ENCODE measurements around the gene TMBIM1. TPM values are rescaled to one million over a fixed set of nuclear protein-coding genes. Genes with fewer than 3 reads are reported as not detected.
A peak's percentile ranks its signal among the peaks of the same experiment; 100 is the strongest.

TMBIM1 gene
- total RNA-seq, 1 donor, result 185 TPM

- TF ChIP-seq CTCF (IDR thresholded peaks at IDR 0.05; ENCODE audit: insufficient read depth, low read length), result no peak
- no peak overlapping the region for H3K4me3 ChIP-seq (ENCODE audit: low read depth, low read length)
Observed at GRCh38 chr2:218307415-218308090, 15.2 kb upstream of the TMBIM1 start.

GRCh38 chr2:218306184-218306920 lies 14.0 kb upstream of the TMBIM1 start:
- no peak for TF ChIP-seq CTCF (IDR thresholded peaks at IDR 0.05; ENCODE audit: insufficient read depth, low read length)

More at GRCh38 chr2:218307415-218308090, 15.2 kb upstream of the TMBIM1 start:
- DNase-seq (ENCODE audit: low read depth), result no peak

GRCh38 chr2:218305383-218305782 lies 13.1 kb upstream of the TMBIM1 start:
- no peak for TF ChIP-seq CTCF (IDR thresholded peaks at IDR 0.05; ENCODE audit: insufficient read depth, low read length)

More at GRCh38 chr2:218306184-218306920, 14.0 kb upstream of the TMBIM1 start:
- no peak overlapping the region for H3K4me3 ChIP-seq (ENCODE audit: low read depth, low read length)
- no peak for DNase-seq (ENCODE audit: low read depth)

GRCh38 chr2:218301176-218301819 lies 9.0 kb upstream of the TMBIM1 start:
- DNase-seq (ENCODE audit: low read depth), result peak; percentile 88
- peak; percentile 97 for TF ChIP-seq CTCF (IDR thresholded peaks at IDR 0.05; ENCODE audit: insufficient read depth, low read length)
- no peak overlapping the region for H3K4me3 ChIP-seq (ENCODE audit: low read depth, low read length)

More at GRCh38 chr2:218305383-218305782, 13.1 kb upstream of the TMBIM1 start:
- DNase-seq (ENCODE audit: low read depth), result no peak
- H3K4me3 ChIP-seq (ENCODE audit: low read depth, low read length), result no peak overlapping the region

GRCh38 chr2:218300141-218300540 lies 7.8 kb upstream of the TMBIM1 start:
- no peak for TF ChIP-seq CTCF (IDR thresholded peaks at IDR 0.05; ENCODE audit: insufficient read depth, low read length)
- no peak overlapping the region for H3K4me3 ChIP-seq (ENCODE audit: low read depth, low read length)
- no peak for DNase-seq (ENCODE audit: low read depth)

GRCh38 chr2:218298314-218298875 lies 6.1 kb upstream of the TMBIM1 start:
- no peak for TF ChIP-seq CTCF (IDR thresholded peaks at IDR 0.05; ENCODE audit: insufficient read depth, low read length)
- H3K4me3 ChIP-seq (ENCODE audit: low read depth, low read length), result no peak overlapping the region
- no peak for DNase-seq (ENCODE audit: low read depth)

Measured in fibroblast of the aortic adventitia (primary cell).